Ureter (tissue), 1 donor: ENCODE results near the gene HAAO. TPM values are rescaled to one million over a fixed set of nuclear protein-coding genes. Genes with fewer than 3 reads are reported as not detected.

Source experiments
- DNase-seq: peaks from one replicate; pipeline ENCODE4 v3.0.0-alpha.2; 2020; ENCODE audit warnings: low spot score
- total RNA-seq: library from RNA; stranded (reverse); gene quantifications from one replicate; pipeline ENCODE4 v1.2.4, GENCODE V29; 2023
- donor health status: DM: yes; HTN: yes; CAD: no.

Gene HAAO
- total RNA-seq, 1 donor from 2014 or later: 14.1 TPM

DNA sequence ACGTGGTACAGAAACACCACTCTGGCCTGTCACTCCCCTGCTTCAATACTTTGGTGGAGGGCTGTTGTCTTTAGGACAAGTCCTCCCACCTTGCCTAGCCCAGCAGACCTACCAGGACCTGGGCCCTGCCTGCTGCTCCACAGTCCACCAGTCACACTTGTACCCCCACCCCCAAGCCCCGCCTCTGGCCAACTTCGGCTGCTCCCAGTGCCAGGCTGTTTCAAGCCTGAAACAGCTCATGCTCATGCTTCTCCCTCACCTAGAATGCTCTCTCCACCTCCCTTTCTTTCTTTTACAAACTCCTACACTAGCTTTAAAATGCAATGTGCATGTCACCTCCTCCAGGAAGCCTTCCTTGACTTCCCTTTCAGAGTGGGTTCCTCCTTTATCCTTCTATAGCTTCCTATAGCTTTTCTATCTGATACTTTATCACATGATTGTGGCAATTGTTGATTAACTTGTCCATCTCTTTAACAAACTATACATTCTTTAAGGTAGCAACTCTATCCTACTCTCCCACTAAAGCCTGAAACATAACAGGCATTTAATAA is 23.6 kb downstream of the HAAO start:
- DNase-seq: no peak

DNA sequence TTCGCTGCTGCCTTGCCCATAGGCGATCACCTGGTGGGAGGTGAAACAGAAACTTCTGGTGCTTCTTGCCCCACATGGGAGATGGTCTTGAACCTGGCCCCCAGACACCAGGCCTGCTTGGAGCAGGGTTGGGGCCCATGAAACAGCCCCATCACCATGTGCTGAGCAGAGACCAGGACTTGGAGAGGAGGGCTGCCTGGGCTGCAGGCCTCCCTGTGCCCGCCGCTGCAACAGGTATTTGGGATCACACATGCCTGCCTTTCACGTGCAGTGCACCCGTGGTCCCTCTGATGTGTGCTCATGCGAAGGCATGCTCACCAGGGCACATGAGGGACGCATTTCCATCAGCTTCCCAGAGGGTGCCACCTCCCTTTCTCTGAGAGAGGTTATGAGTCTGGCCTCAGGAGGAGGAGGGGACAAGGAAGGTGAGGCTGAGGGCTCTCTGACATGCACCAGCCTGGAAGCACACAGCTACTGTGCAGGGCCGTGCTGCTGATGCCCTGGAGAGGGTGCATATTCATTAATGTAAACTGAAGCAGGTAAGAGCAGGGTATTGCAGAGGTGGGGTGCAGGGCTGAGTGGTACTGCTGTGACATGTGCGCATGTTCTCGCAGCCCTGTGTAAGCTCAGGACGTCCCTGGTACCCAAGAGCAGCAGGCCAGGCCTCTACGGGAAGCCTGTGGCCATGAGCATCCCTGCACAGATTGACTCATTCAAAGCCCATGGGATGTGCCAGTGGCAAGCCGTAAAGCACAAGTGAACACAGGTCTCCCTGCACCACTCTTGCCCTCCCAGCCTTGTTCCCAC is 24.3 kb downstream of the HAAO start:
- DNase-seq: no peak

DNA sequence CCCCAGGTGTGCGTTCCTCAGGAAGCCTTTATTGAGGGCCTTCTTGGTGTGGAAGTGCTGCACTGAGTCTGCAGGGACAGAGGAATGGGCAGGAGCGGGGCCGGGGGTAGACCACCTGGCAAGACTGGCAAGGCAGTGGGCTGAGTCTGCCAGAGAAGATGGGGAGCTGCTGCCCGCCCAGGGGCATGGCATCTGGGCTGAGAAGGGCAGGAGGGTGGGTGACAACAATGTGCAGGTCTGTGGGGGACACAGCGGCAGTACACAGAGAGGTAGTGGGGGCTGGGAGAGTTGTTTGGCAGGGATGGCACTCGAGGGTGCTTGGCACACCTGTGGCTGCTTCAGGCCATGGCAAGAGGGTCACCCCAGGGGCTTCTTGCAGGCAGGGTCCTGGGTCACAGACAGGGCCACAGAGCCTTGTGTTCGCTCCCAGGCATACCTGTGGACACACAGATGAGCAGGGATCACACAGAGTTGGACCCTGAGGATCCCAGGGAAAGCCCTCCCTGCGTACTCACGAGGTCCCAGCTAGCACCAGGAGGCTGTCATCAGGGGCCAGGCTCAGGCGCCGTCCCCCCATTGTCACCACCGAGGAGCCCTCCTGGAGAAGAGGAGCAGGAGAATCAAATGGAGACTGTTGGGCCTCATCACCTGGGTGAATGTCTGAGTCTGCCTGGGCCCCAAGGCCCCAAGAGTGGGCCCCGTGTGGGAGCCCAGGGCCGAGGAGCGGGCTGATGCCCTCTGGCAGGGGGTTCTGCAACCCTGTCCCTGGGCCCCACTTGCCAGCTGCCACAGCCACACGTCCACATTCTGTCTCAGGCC is 25.1 kb downstream of the HAAO start:
- DNase-seq: no peak

DNA sequence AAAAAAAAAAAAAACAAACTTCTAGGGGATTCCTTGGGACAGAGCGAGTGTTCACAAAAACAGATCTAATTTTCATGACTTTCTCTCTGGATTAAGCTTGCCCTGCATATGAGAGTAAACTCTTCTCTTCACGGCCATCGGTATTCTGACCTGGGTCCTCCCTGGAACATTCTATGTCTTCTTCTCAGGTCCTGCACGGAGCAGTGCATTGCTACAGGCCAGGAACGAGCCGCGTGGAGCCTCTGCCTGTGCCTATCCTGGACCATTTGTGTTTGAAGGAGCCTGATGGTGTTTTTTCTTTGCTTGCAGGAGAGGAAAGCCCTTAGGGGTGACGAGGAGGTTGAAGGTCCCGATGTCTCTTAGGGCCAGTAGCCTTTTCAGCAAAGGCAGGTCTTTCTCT is 26.7 kb downstream of the HAAO start:
- DNase-seq: peak; percentile 20

DNA sequence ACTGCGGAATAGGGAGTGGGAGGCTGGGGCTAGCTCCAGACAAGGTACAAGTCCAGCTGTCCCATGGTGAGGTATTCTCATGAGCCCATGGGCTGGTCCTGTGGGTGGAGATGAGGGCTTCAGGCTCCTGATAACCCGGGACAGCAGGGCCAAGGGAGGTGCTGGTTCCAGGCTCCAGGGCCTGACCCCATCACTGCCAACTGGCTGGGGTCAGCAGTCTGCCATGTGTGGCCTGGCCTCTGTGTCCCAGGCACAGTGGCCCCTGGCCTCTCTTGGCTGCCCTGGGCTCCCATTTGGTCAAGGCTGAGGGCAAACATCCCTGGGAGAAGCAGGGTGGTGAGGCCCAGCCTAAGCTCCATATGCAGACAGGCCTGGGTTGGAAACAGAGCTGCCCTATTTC is 27.5 kb downstream of the HAAO start:
- DNase-seq: peak; percentile 36

DNA sequence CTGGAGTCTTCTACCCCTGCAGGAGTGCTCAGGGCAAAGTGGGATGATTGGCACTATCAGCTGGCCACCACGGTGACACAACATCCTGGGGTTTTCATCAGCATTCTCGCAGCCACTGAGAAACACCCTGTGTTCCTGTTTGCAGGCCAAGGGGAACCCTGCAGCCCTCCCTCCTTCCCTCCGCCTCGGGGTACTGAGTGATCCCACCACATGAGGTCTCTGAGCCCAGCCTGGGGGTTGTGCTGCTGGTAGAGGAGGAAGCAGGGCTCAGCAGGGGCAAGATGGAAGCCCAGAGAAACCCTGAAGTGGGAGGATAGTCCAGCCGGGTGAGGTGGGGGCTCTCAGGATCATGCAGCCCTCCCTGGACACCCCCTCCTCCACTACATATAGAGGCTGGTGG is 28.3 kb downstream of the HAAO start, which contains the start of gene OXER1:
OXER1 (minus strand) TSS at position 40 of the 400 bp plus-strand sequence. CDS start 73 bp downstream, outside the sequence.
- no peak for DNase-seq

DNA sequence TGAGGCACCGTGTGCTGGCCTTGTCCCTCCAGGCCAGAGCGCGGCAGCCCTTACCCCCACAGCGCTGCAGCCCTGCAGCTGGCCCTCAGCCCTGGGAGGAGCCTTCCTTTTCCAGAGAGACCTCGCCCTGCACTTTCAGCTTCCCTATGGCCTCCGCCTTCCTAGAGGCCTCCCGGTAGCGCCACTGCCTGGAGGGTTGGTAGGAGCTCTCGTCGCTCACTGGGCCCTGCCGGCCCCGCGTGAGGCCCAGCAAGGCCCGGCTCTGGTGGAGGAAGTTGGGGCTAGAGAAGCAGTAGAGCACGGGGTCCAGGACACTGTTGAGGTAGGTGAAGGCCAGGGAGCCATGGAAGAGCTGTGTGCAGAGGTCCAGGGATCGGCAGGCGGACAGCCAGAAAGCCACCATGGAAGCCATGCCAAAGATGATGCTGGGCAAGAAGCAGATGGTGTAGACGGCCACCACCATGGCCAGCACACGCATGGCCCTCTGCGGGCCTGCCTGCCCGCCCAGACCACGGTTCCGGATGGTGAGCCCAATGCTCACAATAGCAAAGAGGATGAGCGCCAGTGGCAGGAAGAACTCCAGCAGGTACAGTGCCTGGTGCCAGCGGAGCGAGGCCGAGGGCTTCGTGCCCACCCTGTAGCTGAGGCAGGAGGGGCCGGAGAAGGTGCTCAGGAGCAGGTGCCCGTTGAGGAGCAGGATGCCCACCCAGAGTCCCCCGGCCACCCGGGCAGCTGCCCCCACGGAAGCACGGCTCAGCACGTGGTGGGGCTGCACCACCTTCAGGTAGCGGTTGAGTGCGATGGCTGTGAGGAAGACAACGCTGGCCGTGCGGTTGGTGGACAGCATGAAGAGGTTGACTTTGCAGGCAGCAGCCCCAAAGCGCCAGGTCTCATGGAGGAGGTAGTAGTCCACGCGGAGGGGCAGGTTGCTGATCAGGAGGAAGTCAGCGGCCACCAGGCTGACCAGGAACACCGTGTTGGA is 29.3 kb downstream of the HAAO start:
- peak; percentile 38 for DNase-seq

DNA sequence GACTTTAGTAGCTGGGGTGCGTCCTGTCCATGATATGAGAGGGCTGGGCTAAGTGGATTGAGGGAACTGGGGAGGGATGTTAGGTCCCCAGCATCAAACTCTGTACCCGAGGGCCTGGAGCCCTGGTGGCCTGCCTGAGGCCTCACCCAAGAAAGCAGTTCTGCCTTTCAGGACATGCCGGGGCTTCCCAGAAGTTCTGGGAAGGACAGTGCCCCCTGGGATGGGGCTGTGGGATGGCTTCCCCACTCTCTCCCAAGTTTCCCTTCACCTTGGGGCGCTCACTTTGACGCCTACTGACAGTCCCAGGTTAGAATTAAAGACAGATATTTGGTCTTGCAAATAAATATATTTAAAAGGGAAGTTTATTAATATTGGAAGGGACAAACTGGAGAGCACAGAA is 30.2 kb downstream of the HAAO start:
- DNase-seq: peak; percentile 32

DNA sequence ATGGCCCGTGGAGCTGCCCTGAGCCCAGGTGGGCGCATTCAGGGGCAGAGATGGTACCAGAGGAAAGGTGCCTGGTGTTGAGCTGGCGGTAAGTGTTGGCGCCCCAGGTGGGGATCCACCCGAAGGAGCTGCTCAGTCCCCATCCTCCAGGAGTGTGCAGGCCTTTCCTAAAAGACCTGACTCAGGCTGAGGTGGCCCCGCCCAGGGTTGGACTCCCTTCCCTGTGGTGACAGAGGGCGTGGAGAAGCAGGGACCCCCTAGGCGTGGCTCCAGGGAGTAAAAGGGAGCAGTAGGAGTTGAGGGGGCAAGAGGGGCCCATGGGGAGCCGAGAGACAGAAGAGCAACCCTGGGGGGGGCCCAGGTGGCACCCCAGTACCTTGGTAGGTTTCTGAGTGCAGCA is 30.8 kb downstream of the HAAO start:
- peak; percentile 39 for DNase-seq

DNA sequence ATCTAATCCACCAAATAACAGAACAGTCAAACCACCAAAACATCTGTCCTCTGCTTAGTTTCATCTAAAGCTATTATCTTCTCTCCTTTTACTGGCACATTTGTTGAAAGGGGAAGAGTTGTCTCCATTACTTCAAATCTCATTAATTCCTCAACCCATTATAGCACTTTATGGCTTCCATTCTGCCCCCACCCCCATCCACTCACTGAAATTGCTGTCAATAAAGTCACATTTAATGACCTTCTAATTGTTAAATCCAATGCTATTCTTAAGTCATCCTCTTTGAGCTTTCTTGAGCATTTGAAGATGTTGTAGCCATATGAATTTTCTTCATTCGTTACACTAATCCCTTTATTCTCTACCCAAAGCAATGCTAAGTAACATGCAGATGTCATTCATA is 33.6 kb downstream of the HAAO start:
- no peak for DNase-seq

DNA sequence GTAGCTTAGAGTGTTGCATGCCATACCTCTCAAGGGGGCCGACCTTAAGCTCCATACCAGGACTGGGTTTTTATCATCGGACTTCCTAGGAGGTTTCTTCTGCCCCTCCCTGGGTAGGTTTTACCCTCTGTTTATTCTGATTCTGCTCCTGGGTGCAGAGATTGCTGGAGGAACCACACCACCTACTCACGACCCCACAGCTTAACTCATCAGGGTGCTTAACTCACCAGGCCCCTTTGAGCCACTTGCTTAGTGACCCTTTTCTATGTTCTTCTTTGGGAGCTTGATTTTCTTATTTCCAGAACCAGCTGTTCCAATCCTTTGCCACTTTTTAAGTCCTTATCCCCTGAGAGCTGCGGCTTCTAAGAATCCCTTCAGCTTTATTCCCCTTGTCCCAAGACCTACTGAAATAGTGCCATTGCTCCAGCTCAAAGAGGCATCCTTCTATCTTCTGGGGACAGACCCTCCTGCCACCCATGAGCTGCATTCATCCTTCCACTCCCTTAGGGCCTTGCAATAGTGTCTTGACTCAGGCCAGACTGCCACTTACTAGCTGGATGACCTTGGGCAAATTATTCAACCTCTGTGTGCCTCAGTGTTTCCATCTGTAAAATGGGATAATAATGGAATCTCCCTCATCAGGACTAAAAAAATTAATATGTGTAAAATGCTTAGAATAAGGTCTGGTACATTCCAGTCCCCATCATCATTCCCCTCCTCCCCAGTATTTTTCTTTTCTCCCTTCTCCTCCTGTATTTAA is 34.2 kb downstream of the HAAO start:
- no peak for DNase-seq

DNA sequence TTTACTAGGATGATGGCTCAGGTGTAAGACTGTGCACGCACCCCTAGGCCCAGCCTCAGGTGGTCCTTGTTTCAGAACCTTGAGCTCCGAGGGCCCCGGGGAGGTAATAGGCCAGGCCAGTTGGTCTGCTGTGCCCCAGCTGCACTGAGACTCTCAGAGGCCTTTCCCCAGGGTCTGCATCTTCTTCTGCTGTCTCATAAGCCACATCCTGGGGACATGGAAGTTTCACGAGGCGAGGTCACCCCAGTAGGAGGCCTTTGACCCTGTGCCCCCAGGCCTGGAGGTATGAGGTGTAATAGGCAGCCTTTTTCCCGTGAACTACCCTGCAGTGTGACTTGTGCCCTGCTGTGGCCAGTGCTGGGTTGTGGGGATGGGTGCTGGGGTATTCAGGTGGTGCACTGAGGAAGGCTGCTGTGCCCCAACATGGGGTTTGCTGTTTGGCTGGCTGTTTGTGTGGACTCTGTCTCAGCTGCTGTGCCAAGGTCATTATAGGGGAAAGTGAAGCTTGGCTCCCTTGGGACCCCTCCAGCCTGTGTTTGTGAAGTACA is 35.3 kb downstream of the HAAO start:
- DNase-seq: no peak

DNA sequence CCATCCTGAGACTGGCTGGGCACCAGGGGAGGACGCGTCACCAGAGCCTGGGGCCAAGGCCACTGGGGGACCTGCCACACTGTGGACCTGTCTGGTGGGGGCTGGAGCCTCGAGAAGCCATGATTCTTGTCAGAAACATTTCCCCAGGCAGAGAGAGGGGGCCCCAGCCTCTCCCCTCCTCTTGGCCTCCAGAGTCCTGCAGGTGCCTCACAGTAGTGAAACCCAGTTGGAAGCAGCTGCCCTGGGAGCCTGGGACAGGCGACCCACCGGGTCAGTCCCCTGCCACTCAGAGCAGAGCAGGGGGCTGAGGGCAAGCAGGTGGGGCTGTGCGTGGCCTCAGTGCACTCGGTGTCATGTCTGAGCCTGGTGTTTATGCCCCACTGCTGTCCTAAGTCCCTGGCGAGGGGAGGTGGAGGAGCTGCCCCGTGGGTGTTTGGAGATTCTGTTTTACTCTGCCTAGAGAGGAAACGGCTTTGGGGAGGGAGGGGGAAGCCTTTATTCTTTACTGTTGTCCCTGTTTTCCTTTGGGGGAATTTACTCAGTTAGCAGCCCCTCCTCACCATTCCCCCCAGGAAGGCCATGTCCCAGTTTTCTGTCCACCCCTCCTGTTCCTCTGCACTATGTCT is 36.1 kb downstream of the HAAO start:
- DNase-seq: no peak

DNA sequence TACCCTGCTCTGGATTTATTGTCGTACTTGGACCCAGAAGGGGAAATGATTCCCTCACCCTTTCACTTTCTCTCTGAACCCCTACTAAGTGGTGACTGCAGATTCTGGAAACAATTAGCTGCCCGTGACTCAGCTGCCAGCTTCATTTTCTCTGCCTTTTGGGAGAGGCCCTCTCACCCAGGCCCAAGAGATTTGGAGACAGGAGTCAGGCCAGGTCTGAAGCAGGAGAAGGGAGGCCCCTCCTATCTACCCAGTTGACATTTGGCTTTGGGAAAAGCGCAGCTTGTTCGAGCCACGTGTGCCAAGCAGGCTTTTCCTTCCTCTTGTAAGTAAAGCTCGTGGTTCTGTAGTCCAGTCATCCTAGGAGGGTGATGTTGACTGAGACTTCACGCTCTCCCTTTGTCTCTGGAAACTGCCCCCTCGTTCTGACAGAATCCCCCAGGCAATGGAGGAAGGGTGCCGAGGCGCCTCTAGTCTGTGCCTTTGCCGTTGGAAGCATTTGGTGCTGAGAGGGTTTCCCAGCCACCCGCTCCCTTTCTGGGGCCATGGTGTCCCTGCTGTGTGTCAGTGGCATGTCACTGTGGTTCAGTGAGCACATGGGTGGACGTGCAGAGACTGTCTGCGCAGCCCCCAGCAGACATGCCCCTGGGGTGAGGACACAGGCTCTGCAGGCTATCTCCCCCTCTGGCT is 37.0 kb downstream of the HAAO start:
- no peak for DNase-seq

DNA sequence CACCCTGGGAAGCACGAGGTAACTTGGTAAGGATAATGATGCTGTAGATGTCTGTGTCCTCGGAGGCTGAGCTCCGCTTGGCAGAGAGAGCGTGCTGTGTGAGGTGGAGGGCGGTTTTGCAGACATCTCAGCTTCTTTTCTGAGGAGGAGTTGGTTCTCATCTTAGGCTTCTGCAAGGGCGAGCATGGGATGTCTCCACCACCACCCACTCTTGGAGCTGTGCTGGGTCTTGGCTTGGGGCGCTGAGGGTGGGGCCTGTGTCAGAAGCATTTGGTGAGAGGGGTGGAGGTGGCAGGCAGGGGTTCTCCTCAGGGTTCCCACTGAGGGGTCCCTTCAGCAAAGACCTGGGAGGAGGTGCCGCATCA is 37.6 kb downstream of the HAAO start:
- no peak for DNase-seq

DNA sequence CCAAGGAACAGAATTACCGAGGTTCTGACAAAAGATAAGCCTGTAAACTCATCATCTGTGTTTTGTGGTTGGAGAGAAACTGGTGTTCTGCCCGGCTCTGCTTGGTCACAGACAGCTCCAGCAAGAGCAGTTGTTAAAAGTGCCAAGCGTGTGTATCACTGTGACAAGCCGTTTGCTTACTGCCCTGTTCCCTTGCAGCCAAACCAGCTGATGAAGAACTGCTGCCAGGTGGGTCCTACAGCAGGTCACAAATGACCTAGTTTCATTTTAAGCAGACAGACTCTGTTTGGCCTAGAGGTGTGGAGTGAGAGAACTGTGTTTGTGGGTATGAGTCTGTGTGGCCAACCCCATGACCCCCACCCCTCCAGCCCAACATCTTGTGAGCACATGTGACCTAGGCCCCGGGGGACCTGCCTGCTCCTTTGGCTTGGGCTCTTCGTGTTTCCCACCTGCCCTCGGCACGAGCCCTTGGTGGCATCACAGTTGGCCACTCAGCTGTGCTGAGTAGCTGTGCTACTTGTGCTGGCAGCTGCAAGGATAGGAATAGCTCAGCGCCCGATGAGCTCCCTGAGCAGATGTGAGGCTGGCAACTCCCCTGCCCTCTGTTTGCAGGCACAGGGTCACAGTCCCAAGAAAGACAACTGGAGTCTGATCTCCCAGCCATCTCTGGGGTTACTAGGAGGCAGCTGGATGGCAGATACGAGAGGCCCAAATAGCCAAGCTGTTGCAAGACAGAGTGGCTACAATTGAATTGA is 38.2 kb downstream of the HAAO start:
- DNase-seq: no peak

DNA sequence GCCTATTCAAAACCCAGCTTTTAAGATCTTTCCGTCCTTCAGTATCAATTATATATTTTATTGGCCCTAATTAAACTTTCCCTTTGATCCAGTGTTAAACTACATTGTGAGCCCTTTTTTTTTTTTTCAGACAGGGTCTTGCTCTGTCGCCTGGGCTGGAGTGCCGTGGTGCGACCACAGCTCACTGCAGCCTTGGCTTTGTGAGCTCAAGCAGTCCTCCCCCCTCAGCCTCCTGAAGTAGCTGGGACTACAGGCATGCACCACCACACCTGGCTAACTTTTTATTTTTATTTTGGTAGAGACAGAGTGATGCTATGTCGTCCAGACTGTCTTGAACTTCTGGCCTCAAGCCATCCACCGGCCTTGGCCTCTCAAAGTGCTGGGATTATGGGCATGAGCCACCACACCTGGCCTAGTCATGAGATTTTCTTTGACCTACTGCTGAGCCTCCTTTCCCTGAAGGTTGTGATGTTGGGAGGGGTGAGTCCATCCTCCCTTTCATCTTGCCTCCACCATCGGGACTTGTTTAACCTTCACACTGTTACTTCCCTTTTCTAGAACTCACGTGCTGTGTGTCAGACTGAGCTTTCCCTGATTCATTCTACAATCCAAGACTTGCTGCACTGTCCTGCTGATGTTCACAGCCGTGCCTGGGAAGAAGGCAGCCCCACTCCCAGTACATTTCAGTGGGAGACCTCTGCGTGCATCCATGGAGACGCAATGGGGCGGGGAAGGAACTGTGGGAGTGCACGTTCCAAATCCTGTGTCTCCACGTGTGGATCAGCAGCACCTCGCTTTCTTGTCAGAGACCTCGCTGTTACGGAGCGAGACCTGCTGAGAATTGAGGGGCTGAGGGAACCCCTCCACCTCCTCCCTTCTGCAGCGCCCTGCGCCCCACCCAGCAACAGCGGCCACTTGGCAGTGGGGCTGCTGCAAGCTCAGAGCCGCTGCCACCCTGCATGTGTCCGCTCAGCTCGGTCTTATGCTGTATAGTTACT is 39.3 kb downstream of the HAAO start:
- DNase-seq: no peak
